HG03469 (cell line): ENCODE data around the gene AHDC1.
"Not testable (repeated sequence)": the region's sequence is repeated elsewhere in the genome, so short reads cannot be mapped to it uniquely, and the experiment has no call there.

Experiments
- ATAC-seq: cut with Tn5 transposase; IDR thresholded peaks from one replicate; pipeline ENCODE4 v1.9.1; 2021; ENCODE audit warnings: mild to moderate bottlenecking, moderate library complexity, moderate number of reproducible peaks; ENCODE audit not compliant: unreplicated experiment

AHDC1 gene

DNA sequence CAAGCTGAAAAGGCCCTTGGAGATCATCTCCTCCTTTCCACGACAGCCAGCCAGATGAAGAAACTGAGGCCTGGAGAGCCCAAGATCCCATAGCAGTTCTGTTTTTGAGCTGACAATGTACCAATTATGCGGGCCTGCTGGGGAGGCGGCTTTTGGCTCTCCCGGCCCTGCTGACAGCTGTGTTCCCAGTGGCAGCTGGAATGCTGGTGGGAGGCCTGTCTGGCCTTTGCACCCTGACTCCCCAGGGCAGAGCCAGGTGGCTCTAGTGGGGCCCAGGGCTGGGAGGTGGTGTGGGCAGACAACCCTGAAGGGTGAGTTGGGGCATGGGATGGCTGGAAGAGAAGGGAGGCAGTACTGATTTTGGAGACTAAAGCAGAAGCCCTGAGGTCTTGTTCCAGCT is 83.3 kb downstream of the AHDC1 start:
- ATAC-seq = no peak

DNA sequence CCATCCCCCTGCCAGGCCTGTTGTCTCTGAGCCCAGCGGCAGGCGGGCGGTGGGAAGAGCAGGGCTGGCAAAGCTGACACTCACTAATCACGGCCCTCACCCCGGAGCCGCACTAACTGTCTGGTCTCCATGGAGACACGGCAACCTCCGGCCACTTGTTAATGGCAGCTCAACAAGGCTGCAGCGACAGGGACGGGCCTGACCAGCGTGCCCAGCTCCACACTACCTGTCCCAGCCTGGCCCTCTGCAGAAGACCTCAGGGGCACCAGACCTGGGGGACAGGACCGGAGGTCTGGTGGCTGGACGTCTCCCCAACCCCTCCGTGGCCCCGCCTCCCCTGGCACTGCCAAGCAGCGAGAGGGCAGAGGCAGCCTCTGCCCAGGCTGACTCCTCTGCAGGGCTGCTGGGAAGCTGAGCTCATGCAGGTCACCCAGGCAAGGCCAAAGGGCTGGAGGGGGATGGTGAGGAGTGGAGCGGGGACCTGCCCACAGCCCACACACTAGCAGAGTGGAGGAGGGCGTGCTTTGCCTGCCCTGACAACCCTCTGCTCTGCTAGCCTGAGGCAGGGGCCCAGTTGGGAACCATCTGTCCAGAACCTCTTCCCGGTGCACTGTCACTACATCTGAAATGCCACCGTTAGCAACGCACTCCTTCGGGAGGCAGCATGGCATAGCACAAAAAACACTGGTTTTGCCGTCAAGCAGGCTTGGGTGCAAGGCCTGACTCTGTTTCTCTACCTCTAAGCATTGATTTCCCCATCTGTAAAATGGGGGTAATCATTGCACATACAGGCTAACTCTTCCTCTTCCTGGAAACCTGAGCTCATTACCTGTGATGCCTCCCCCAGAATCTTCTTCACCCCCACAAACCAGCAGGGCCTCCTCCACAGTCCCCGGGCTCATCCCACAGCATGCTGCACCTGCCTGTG is 84.3 kb downstream of the AHDC1 start:
- no peak for ATAC-seq

DNA sequence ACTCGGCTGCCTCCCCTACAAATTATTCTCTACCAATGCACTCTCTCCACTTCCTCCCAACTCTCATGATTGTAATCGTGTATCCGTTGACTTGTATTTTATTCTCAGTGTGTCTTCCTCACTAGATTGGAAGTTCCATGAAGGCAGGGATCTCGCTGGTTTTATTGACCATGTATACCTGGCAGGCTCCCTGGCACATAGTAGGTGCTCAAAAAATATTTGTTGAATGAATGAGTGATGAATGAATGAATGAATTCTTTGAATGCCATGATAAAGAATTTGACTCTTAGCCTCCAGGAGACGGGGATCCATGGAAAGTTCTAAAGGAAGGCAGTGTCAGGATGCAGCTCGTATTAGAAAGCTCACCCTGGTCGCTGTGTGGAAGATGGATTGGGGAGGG is 85.1 kb downstream of the AHDC1 start:
- no peak for ATAC-seq

DNA sequence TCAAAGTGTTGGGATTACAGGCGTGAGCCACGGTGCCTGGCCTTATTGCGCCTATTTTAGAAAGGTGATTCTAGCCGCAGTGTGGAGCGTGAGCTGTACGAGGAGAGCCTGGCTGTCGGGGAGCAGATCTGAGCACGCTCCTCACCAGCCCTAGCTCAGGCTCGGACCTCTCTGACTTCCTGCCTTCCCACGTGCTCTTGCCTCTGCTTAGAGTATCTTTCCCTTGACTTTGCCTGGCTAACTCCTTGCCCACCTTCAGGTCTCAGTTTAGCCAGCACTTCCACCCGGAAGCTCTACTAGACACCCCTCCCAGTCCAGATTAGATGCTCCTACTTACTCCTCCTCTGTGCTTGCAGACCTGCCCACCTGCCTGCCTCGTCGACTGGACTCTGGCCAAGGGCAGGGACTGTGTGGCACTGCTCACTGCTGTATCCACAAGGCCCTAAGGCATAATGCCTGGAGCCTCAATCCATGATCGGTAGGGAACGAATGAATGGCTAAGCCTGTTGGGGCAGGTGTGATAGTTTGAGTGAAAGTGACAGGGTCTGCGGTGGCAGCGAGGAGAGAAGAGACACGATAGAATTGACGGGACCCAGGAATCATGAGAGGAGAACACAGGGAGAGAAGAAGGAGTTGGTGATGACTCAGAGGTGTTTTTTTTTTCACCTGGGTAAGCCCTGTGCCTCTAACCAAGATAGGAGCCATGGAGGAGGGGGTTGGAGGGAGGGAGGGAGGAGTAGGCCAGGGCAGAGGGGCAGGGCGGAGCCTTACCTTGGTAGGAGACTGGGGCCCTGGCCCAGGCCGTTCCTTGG is 85.8 kb downstream of the AHDC1 start:
- ATAC-seq = no peak

DNA sequence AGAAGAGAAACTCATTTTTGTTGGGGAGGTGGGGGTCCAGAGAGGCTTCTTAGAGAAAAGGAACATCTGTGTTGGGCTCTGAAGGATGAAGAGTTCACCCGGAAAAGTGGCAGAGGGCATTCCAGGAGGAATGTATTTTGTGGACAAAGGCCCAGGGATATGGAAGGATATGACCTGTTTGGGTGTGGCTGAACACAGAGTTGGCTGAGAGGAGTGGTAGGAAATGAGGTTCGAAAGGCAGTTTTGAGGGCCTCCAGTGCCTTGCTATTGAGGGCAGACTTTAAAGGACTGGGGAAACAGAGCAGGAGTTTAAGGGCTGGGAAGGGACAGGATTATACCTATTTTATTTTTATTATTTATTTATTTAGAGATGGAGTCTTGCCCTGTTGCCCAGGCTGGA is 86.6 kb downstream of the AHDC1 start:
- ATAC-seq = no peak

DNA sequence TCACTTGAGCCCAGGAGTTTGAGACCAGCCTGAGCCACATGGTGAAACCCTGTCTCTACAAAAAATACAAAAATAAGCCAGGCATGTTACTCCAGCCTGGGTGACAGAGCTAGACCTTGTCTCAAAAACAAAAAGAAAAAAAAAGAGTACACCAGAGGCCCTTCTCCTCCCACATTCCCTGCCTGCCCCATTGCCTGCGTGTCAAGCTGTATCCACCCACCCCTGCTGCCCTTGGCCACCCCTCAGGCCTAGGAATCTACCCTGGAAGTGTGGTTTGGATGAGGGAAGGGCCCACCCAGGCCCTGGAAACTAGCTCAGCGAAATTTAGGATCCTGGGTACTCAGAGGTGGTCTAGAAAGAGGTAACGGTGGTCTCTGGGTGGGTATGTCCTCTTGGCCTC is 88.3 kb downstream of the AHDC1 start:
- no peak for ATAC-seq

DNA sequence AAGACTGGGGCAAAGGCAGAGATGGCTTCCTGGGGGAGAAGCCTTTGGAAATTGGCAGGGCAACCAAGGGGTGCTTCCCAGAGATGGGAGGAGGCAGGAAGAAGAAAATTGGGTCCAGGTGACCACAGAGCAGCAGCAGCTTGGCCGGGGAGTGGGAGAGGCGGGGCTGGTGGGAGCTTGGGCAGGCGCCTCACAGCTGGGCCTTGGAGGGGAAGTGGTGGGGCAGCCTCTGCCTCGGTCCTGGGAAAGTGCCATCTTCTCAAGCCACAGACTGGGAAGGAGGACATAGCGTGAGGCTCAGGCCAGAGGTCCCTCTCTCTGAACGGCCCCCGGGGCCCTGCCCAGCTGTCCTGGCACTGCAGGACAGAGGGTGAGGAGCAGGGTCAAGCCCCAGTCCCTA is 90.0 kb downstream of the AHDC1 start:
- no peak for ATAC-seq

DNA sequence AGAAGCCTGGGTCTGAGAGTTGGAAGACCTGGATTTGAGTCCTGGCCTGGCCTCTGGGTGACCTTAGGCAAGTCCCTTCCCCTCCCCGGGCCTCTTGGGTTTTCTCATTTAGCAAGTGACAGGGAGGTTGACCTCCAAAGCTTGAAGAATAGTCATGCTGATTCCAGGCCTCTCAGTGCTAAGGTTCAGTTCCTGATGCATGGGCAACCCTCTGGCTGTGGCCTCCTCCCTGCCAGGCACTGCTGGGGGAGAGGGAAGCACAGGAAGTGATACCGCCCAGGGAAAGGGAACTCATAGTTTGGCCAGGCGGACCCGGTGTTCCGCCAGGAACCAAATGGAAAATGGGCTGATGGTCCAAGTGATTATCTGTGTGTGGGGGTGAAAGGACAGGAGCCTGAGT is 90.4 kb downstream of the AHDC1 start:
- no peak for ATAC-seq

DNA sequence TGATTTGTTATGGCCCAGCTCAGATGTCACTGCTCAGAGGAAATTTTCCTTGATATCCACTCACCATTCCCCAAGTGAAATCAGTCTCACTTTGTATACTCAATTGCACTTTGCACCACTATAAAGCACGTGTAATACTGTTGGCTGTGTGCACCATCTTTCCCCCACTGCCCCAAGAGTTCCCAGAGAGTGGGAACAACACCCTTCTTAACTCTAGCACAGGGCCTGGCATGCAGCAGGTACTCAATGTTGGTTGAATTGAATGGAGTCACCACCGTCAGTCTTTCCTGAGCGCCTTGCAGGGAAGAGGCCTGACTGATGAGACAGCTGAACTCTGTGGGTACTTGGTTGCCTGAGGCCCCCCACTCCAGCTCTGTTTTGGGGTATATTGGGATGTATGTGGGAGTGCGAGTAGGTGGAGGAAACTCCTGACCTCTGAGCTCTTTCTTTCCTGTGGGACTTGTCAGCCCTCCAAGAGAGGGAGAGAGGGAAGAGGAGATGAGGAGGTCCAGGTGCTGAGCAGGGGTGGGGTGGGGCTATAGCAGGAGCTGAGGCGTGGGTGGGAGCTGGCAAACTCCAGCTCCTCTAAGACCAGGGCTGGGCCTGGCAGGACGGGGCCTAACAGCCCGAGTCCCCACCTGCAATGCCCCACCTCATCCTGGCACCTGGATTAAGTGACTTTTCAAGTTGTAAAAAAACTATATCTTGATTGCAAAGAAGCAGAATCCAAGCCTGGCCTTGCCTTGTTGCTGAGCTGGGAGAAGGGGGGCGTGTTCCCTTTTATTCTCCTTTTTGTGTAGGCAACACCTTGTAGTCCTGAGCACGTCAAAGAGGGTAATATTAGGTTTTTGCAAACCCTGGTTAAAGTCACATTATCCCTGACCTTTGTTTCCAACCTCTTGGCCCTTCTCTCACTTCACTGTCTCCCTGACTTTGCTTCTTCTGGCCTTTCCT is 94.5 kb downstream of the AHDC1 start:
- no peak for ATAC-seq

DNA sequence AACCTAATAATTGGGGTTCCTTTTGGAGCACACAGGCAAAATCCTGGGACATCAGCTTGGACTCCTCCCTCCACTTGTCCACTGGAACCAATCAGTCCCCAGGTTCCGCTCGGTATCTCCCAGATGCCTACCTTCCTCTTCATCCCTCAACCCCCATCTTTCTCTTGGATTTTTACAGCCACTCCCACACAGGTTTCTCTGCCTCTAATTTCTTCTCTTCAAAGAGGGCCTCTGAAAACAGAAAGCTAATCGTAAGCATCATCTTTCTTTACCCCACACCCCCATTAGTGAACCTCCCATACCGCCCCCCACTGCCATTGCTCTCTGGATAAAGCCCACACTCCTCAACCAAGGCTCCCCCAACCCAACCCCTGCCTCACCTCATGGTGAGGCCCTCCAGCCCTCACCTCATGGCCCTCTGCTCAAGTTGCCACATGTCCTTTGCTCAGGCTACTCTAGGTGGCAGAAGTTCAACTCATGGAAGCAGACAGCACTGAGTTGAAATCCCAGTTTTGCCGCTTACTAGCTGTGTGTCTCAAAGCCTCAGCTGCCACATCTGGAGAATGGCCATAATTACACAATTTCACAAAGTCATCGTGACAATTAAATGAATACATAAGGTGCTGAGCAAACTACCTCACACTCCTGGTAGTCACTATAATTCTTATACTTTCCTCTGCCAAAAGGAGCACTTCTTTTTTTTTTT is 95.8 kb downstream of the AHDC1 start:
- no peak for ATAC-seq

DNA sequence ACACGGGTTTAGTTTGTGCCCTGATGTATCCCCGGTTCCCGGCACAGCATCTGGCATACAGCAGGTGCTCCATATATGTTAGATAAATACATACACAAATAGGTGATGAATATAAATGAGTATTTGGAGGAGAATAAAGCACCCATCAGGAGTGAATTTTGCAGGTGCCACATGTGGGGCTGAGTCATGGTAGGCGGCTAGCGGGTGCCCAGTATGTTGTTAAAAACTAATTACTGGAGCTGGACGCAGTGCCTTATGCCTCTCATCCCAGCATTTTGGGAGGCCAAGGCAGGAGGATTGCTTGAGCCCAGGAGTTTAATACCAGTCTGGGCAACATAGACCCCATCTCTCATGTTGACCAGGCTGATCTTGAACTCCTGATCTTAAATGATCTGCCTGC is 97.2 kb downstream of the AHDC1 start:
- no peak for ATAC-seq

DNA sequence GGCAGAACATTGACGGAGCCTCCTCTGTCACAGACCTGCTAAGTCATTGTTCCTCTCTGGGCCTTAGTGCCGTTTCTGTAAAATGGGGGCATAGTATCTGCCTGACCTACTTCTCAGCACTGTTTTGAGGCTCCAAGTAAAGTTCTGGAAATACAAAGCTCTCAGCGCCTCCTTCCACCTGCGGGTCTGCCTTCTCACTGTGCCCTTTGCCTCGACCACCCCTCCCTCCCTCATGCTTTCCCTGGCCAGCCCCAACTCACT is 98.6 kb downstream of the AHDC1 start:
- ATAC-seq = no peak

DNA sequence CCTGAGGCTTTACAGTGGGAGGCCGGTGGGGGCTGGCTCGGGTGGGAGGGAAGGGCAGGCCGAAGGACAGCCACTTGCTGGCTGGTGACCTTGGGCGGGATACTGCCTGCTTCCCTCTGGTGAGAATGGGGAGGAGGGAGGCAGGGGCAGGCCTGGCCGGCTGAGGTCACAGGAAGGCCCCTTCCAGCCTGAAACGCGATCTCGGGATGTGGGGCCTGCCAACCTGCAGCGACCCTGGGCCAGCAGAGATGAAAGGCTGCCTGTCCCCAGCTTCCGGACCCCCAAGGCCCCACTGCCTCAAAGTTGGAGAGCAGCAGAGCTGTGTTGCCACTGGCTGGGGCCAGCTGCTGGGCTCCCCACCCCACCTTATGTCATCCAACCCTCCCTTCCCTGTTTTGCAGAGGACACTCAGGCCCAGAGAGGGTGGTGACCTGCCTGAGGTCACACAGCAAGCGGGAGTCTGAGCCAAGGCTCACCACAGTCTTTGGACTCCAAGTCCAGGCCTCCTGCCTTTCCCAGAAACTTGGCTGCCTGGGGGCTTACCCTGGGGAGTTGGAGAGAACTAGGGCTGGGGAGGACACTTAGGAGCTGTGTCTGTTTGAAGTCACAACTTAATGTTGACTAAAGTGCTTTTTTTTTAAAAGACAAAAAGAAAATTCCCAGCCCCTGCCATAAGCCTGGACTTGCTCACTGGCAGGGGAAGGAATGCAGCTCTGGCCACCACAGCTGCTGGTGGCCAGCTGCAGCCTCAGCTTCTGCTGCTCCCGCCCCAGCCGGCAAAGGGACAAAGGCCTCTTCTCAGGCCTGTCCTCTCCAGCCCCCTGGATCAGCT is 99.1 kb downstream of the AHDC1 start:
- ATAC-seq = no peak

DNA sequence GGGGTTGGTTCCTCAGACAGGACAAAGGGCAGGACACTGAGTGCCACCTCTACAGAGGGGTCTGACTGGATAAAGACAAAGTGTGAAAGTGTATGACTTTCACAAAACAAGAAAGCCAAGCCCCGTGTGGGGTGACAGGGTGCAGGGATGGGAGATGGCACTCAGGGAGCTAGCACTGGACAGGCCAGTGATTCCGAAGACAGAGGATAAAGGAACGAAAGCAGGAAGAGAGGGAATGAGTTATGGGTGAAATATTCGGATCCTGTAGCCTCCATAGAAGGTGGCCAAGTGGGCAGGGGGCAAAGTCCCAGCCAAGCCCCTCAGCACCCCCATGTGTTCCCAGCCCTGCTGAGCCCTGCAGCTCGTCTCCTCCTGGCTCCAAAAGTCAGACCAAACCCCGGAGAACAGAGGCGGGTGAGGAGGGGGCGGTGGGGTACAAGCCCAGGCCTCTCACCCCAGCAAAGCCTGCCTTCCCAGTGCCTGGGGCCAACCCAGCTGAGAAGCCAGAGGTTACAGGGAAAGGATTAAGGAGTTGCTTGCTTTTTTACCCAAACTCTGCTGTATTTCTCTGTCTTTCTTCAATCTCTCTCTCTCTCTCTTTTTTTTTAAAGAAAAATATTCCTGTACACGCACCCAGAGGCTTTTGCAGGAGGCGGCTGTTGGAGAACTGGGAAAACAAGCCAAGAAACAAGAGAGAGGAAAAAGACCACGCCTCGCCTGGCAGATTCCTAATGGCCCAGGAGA is 99.9 kb downstream of the AHDC1 start:
- ATAC-seq = no peak

DNA sequence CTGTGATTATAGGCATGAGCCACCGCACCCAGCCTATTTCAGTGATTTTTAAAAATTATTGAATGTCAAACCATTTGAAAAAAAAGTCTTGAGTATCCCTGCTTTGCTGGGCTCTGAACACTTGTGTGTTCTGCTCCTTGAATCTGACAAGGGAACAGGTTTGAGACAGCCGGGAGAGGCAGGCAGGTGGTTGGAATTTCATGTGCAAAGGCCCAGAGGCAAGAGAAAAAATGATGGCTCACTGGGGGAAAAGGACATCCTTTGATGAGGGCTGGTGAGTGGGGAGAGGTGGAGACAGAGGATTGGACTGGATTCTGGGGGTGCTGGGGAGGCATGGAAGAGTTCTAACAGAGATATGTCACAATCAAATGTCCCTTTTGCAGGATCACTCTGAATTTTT is 100.9 kb downstream of the AHDC1 start:
- ATAC-seq = no peak

DNA sequence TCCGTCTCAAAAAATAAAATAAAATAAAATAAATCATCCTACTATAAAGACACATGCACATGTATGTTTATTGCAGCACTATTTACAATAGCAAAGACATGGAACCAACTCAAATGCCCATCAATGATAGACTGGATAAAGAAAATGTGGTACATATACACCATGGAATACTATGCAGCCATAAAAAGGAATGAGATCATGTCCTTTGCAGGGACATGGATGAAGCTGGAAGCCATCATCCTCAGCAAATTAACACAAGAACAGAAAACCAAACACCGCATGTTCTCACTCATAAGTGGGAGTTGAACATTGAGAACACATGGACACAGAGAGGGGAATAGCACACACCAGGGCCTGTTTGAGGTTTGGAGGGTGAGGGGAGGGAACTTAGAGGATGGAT is 102.8 kb downstream of the AHDC1 start:
- ATAC-seq = not testable (repeated sequence)

DNA sequence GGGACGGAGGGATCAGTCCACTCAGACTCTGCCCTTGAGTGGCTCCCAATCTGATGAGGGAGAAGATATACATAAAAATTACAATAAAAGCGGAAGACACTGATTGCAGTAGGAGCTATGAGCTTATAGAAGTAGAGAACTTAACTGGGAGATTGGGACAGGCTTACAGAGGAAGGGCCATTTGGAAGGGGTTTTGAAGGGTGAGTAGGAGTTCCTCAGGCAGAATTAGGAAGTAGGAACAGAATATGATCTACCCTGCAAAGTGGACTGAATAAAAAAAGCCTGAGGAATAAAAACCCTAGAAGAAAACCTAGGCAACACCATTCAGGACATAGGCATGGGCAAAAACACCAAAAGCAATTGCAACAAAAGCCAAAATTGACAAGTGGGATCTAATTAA is 104.8 kb downstream of the AHDC1 start:
- no peak for ATAC-seq

DNA sequence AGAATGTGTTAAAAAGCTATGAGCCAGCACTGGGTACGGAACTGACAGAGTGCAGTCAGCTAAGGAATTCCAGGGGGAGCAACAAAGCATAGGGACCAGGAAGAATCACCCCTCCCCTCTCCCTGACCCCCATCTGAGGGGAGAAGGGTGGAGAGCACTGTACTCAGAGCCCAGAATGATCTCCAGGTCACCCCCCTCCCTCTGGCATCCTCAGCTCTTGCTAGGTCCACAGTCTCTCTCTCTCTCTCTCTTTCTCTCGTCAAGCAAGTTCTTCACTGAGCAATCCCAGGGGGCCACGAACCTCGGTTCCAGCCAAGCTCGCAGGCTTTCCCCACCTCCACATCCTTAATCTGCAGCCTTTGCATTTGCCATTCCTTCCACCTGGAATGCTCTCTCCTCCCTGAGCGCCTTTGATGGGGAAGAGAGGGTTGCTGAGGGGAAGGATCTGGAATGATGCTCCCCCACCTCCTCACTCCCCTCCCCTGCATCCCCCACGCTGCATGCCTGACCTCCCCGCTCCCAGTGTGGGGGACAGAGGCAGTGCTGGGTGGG is 107.3 kb downstream of the AHDC1 start:
- no peak for ATAC-seq

DNA sequence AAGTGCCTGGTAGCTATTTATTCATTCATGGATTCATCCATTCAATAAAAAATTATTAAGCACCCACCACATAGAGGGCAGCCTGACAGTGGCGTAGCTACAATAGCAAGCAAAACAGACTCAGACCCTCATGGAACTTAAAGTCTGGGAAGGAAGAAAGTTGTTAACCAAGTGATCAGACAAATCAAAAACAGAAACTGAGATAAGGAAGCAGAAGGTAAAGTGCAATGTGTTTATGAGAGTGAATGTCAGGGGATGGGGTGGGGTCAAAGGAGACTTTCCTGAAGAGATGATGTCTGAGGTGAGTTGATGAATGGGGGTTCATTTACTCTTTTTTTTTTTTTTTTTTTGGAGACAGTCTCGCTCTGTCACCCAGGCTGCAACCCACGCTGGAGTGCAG is 111.1 kb downstream of the AHDC1 start:
- no peak for ATAC-seq
